Tibial artery (tissue), 4 donors: ENCODE data around the gene AMER2.
A peak's percentile ranks its signal among the peaks of the same experiment; 100 is the strongest.

Experiments
- DNase-seq, 2 donors: peaks; one replicate each; pipeline ENCODE4 v3.0.0-alpha.2; 2019
- H3K27ac ChIP-seq, 2 donors: fragments of 200-600 bp; sonication (generic) in 1 of 2; 1 replicate in 1 of 2; 2 replicates in 1 of 2; pipeline ENCODE4 v1.5.1; 2018 to 2019; ENCODE audit warnings: mild to moderate bottlenecking in 1 of 2
- H3K27me3 ChIP-seq, 2 donors: fragments of 200-600 bp; sonication (generic) in 1 of 2; one replicate each; pipeline versions ENCODE4 v1.5.1 to v1.6.0; 2016 to 2019
- H3K36me3 ChIP-seq, 3 donors: fragments of 200-600 bp; sonication (generic) in 2 of 3; one replicate each; pipeline ENCODE4 v1.5.1; 2016 to 2019; ENCODE audit warnings: mild to moderate bottlenecking in 2 of 3
- H3K4me1 ChIP-seq, 4 donors: fragments of 200-600 bp; sonication (generic) in 2 of 4; 1 replicate in 3 of 4; 2 replicates in 1 of 4; pipeline ENCODE4 v1.5.1; 2016 to 2019
- H3K4me3 ChIP-seq, 2 donors: fragments of 200-600 bp; sonication (generic) in 1 of 2; 1 replicate in 1 of 2; 2 replicates in 1 of 2; pipeline ENCODE4 v1.5.1; 2018 to 2019; ENCODE audit warnings: mild to moderate bottlenecking in 2 of 2
- H3K9me3 ChIP-seq, 3 donors: fragments of 200-600 bp; sonication (generic) in 1 of 3; one replicate each; pipeline ENCODE4 v1.5.1; 2016 to 2019
- intact Hi-C: fragments of 100-400 bp; cut with DNase I; formaldehyde crosslinking; loops from one replicate; pipeline ENCODE4 v1.15.0; 2023; ENCODE audit warnings: low total_unique reads
- TF ChIP-seq, protein P1 (sequence below), 2 experiments: fragments of 200-600 bp in 1 of 2; fragments of 450-650 bp in 1 of 2; IDR thresholded peaks; one replicate each; pipeline ENCODE4 v1.5.1; 2017 to 2019; ENCODE audit warnings: antibody characterized with exemption in 2 of 2, mild to moderate bottlenecking in 1 of 2, moderate library complexity in 1 of 2

The AMER2 gene

DNA sequence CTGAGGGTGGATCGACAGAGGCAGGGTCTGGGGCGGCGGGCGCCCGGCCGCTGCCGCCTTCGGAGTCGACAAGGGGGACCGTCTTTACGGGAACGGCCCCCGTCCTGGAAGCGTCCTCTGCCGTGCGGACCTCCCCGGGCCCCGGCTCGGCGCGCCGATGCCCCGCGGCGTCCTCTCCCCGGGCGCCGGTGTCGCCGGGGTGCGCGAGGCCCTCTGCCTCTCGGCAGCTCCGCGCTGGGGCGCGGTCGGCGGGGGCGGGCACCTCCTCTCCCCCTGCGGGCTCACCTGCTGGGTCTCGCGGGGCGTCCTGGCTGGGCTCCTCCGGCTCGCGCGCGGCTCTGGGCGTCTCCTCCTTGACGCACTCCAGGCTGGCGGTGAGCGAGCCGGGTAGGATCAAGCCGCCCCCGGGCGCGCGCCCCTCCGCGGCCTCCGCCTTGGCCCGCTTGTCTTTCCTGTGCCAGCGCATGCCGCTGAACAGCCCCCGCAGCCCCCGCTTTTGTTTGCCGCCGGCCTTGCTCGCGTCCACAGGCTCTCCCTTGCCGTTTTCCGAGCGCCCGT is 1.5 kb downstream of the AMER2 start:
- peaks cover 0 to 16% (median 9%) of the 10 kb centered on the region in 4 donors for H3K4me1 ChIP-seq
- peak overlapping the region in 1 of 2 donors; percentile 40 for H3K4me3 ChIP-seq
- no peaks in the 10 kb centered on the region for H3K9me3 ChIP-seq
- TF ChIP-seq, protein P1, sequence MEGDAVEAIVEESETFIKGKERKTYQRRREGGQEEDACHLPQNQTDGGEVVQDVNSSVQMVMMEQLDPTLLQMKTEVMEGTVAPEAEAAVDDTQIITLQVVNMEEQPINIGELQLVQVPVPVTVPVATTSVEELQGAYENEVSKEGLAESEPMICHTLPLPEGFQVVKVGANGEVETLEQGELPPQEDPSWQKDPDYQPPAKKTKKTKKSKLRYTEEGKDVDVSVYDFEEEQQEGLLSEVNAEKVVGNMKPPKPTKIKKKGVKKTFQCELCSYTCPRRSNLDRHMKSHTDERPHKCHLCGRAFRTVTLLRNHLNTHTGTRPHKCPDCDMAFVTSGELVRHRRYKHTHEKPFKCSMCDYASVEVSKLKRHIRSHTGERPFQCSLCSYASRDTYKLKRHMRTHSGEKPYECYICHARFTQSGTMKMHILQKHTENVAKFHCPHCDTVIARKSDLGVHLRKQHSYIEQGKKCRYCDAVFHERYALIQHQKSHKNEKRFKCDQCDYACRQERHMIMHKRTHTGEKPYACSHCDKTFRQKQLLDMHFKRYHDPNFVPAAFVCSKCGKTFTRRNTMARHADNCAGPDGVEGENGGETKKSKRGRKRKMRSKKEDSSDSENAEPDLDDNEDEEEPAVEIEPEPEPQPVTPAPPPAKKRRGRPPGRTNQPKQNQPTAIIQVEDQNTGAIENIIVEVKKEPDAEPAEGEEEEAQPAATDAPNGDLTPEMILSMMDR (IDR thresholded peaks at IDR 0.05): no peak
- intact Hi-C loops: no loop called here
- no peak for DNase-seq
- peaks cover 0 to 50% of the 10 kb centered on the region in 2 donors for H3K27me3 ChIP-seq
- no peaks in the 10 kb centered on the region for H3K36me3 ChIP-seq
- no peak overlapping the region for H3K27ac ChIP-seq

DNA sequence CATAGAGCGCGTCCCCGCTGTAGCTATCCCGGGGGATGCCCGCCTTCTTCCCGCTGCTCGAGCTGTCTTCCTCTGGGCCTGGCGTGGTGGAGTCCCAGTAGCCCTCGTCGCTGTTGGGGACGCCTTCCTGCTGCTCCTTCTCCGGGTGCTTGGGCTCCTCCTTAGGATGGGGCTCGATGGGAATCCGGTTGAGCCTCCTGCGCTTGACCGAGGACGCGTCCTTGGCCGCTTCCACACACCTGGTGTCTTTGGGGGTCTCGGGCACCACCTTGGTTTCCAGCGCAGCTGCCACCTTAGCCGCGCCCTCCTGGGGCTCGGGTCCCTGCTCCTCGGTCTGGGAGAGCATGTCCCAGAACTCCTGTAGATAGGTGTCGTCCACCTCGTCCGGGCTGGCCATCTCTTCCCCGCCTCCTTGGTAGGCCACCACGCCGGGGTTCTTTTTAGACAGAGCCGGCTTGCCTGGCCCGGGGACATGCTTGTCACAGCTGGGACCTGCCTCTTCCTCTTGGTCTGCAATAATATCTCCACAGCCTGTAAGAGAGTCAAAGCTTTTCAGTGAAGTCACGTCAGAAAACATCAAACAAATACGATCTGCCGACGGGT is 2.0 kb downstream of the AMER2 start:
- Histone ChIP-seq H3K4me1 (peaks cover 0 to 16% (median 9%) of the 10 kb centered on the region in 4 donors), H3K27ac (no peak overlapping the region), H3K9me3 (no peaks in the 10 kb centered on the region), H3K36me3 (no peaks in the 10 kb centered on the region), H3K27me3 (peaks cover 0 to 44% of the 10 kb centered on the region in 2 donors), H3K4me3 (no peak overlapping the region)
- no peak for DNase-seq
- intact Hi-C loops: no loop called here
- TF ChIP-seq, protein P1 (IDR thresholded peaks at IDR 0.05): no peak

DNA sequence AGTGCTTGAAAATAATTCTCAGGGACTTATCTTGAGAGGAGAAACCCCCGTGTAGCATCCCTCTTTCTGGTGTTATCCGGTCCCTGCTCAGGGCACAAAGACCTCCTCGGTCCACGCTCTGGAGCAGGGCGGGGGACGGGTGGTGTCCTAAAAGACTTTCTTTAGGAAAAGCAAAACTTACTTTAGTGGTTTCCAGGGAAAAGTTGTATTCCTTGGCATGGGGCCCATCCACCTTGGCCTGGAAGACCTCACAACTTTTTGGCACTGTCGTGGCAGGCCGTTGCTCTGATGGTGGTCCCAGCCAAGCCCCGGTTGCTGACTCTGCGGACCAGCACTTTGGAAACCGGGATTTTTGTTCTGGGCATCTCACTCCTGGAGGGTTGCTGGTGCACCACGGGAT is 2.7 kb downstream of the AMER2 start:
- no peak overlapping the region for H3K4me3 ChIP-seq
- TF ChIP-seq, protein P1 (IDR thresholded peaks at IDR 0.05): no peak
- no peak for DNase-seq
- H3K27me3 ChIP-seq: peaks cover 0 to 42% of the 10 kb centered on the region in 2 donors
- peaks cover 0 to 16% (median 9%) of the 10 kb centered on the region in 4 donors for H3K4me1 ChIP-seq
- intact Hi-C loops: no loop called here
- H3K27ac ChIP-seq: no peak overlapping the region
- no peaks in the 10 kb centered on the region for H3K36me3 ChIP-seq
- no peaks in the 10 kb centered on the region for H3K9me3 ChIP-seq

DNA sequence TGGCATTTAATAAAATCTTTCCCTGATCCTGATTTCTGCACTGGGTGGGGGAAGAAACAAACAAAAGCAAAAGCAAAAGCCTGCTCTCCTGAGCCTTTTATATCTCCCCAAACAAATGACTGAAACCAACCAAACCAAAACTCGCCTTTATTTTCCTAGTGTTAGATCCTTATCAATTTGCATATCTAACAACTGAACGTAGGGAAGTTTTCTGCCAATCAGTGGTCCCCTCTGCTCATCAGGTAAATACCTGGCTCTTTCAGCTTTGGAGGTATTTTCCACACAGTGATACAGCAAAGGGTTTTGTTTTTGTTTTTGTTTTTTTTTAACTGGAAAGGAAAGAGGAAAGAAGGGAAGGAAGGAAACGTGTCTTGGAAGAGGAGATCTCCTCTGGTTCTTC is 3.3 kb downstream of the AMER2 start:
- intact Hi-C loops: no loop called here
- no peak overlapping the region for H3K27ac ChIP-seq
- TF ChIP-seq, protein P1 (IDR thresholded peaks at IDR 0.05): no peak
- H3K27me3 ChIP-seq: peaks cover 0 to 42% of the 10 kb centered on the region in 2 donors
- H3K4me1 ChIP-seq: peaks cover 0 to 16% (median 9%) of the 10 kb centered on the region in 4 donors
- H3K4me3 ChIP-seq: no peak overlapping the region
- H3K36me3 ChIP-seq: no peaks in the 10 kb centered on the region
- DNase-seq: no peak
- no peaks in the 10 kb centered on the region for H3K9me3 ChIP-seq

DNA sequence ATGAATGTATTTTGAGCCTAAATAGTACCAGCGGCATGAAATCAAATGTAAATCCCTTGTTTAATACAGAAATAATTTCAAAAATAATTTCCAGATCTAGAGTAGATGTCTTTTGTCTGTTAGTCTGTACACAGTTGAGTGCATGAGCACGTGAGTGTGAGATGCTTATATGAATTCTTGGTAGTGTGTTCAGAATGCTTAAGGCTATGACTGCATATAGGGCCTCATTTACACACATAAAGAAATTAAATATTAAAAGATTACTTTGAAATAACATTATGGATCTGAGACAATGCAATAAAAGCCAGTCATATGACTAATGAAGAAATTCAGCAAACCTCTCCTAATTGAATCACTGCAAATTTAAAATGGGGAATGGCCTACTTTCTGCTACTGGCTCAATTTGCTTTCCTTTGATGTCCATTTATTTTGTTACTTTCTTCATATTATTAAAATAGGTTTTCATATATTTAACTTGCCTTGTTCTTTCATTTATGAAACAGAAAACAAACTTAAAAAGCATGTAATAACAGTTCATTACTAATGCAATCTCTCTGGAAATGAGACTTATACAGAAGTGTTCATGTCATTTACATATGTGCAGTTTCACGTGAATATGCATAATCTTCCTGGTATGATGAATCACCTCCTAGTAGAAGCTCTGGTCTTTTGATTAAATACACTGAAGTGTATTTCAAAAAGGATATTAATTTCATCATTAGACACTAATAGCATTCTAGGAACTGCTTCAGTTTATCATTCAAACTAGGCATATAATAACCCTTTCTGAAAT is 4.5 kb downstream of the AMER2 start:
- no peak for DNase-seq
- Histone ChIP-seq H3K27ac (no peak overlapping the region), H3K9me3 (no peaks in the 10 kb centered on the region), H3K36me3 (no peaks in the 10 kb centered on the region), H3K4me1 (peaks cover 0 to 16% (median 9%) of the 10 kb centered on the region in 4 donors), H3K27me3 (peaks cover 0 to 36% of the 10 kb centered on the region in 2 donors), H3K4me3 (no peak overlapping the region)
- TF ChIP-seq, protein P1 (IDR thresholded peaks at IDR 0.05): no peak
- intact Hi-C loops: no loop called here
